ENCODE measurements around the gene RPP25L. TPM values are rescaled to one million over a fixed set of nuclear protein-coding genes. Genes with fewer than 3 reads are reported as not detected.

Gene RPP25L, protein sequence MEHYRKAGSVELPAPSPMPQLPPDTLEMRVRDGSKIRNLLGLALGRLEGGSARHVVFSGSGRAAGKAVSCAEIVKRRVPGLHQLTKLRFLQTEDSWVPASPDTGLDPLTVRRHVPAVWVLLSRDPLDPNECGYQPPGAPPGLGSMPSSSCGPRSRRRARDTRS
- polyA plus RNA-seq (2012; rRNA removed): 46.3 and 47.6 TPM in 2 replicates
- polyA plus RNA-seq (2012; cell fraction: cytosol; rRNA removed): 22.6 and 32.3 TPM in 2 replicates
- polyA plus RNA-seq (2012; cell fraction: nucleus; rRNA removed): 21.7 and 29.2 TPM in 2 replicates

DNA sequence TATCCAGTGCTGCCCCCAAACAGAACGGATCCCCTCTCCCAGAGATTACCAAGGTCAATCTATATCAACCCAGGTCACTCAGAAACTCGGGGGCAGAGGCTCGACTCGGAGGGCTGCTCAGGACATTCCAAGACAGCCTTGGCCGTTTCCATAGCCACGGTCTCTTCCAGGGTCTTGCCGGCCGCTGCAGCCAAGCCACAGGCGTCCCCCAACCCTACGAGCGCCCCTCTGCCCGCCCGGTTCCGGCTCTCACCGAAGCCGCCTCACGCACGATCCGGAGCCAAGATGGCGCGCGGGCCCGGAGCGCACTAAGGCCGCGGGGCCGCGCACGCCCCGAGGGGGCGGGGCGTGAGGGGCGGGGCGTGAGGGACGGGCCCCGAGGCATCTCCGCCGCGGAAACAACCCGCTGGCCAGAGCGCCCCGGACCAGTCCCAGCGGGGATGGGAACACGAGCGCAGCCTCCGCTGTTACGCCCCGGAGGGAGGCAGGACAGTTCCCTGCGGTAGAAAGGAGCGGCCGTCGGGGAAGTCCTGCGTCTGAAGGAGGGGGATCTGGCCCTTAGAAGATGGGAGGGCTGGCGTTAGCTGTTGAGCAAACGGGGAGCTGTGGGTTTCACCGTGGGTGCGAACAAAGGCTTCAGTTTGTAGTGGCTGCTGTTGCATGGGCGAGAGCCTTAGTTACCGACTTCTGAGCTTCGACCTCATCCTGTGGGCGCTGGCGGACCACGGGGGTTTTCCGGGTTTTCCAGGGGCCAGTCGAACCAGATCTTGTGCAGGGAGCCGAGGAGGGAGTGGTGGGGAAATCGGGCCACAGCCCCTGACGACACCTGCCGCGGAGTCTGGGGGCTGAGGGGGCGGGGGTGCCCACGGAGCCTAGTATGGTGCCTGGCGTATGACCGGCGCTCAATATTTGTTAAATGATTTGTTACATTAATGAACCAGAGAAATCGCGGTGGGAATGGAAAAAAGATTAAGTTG lies at the start of gene RPP25L:
RPP25L (minus strand) TSS at position 287 of the 977 bp plus-strand sequence. CDS start 801 bp downstream, outside the sequence.
- 2% methylated on average over 31 of the region's 77 CpGs for WGBS (ENCODE audit: low lambda C conversion rate)
- Histone ChIP-seq H3K9me3 (no peaks in the 10 kb centered on the region), H3K4me2 (peak within 1 kb of the TSS; percentile 87), H2AFZ (ENCODE audit: low read depth) (peak within 1 kb of the TSS; percentile 91), H3F3A (replicated peaks; ENCODE audit: insufficient read depth) (no peaks in the 10 kb centered on the region), H4K20me1 (ENCODE audit: insufficient read depth) (no peaks in the 10 kb centered on the region), H3K4me1 (ENCODE audit: control insufficient read depth in 1 of 2, insufficient read depth in 2 of 2, low read depth in 1 of 2, low read length in 1 of 2) (peaks cover 0 to 36% of the 10 kb centered on the region in 2 experiments; a peak in 1 of 4 replicates), H3K9me2 (no peaks in the 10 kb centered on the region), H3K79me2 (ENCODE audit: insufficient read depth) (peaks cover 10% of the 10 kb centered on the region; the same call in 1 of the 2 replicates), H3K9ac (peak within 1 kb of the TSS; percentile 84), H3K36me3 (replicated peaks in 1 of 2; ENCODE audit: control insufficient read depth in 1 of 2, insufficient read depth in 2 of 2, low read length in 1 of 2) (peaks cover 11 to 21% of the 10 kb centered on the region in 2 experiments), H3K4me3 (ENCODE audit: low read depth in 2 of 2, low read length in 1 of 2) (peak within 1 kb of the TSS; percentile 66 to 84), H3K27ac (ENCODE audit: low read depth in 2 of 2, low read length in 1 of 2) (peak within 1 kb of the TSS; percentile 73 to 75), H3K27me3 (ENCODE audit: insufficient read depth) (no peaks in the 10 kb centered on the region)
- DNase-seq: peak; percentile 93
- ChIA-PET CTCF (interaction anchor here (0.6 to 8.8 kb wide), 15 partner anchors 9 to 165 kb away, joined by 3 to 256 read pairs (median 6); partner anchors contain the start of genes ARID3C and SIGMAR1), POLR2A (interaction anchor here (0.6 to 1.6 kb wide), 2 partner anchors 26 to 187 kb away, joined by 3 read pairs; no protein-coding TSS in a partner anchor)
- TF ChIP-seq ELF1 (IDR thresholded peaks at IDR 0.05): no peak
- peak; percentile 86 for TF ChIP-seq YY1 (IDR thresholded peaks at IDR 0.05; ENCODE audit: low read depth)
- TF ChIP-seq FOXM1 (IDR thresholded peaks at IDR 0.05; ENCODE audit: low read depth): no peak
- TF ChIP-seq TAF1 (IDR thresholded peaks at IDR 0.05; ENCODE audit: borderline replicate concordance, low read depth, low read length): peak; percentile 64
- TF ChIP-seq POLR2AphosphoS5 (IDR thresholded peaks at IDR 0.05; ENCODE audit: low read depth, low read length): peak; percentile 94
- TF ChIP-seq EZH2phosphoT487 (IDR thresholded peaks at IDR 0.05; ENCODE audit: borderline replicate concordance, low read depth): no peak
- no peak for TF ChIP-seq RFX5 (IDR thresholded peaks at IDR 0.05; ENCODE audit: low read length)
- 0 out of 2 replicates have a peak, but pooled peaks have one; percentile 39 for TF ChIP-seq SIN3A (IDR thresholded peaks at IDR 0.05; ENCODE audit: borderline replicate concordance, low read depth, low read length)
- TF ChIP-seq RXRA (IDR thresholded peaks at IDR 0.05; ENCODE audit: borderline replicate concordance, low read depth): no peak
- no peak for TF ChIP-seq NFIC (IDR thresholded peaks at IDR 0.05; ENCODE audit: borderline replicate concordance)
- TF ChIP-seq FOXJ3 (CRISPR knock-in tag; IDR thresholded peaks at IDR 0.05): no peak
- TF ChIP-seq CHD2 (IDR thresholded peaks at IDR 0.05; ENCODE audit: low read length, partially characterized antibody): no peak
- TF ChIP-seq FOSL2 (IDR thresholded peaks at IDR 0.05; ENCODE audit: borderline replicate concordance, low read depth): no peak
- TF ChIP-seq RCOR1 (IDR thresholded peaks at IDR 0.05; ENCODE audit: low read length): no peak
- TF ChIP-seq JUND (IDR thresholded peaks at IDR 0.05): no peak
- TF ChIP-seq, protein P1, sequence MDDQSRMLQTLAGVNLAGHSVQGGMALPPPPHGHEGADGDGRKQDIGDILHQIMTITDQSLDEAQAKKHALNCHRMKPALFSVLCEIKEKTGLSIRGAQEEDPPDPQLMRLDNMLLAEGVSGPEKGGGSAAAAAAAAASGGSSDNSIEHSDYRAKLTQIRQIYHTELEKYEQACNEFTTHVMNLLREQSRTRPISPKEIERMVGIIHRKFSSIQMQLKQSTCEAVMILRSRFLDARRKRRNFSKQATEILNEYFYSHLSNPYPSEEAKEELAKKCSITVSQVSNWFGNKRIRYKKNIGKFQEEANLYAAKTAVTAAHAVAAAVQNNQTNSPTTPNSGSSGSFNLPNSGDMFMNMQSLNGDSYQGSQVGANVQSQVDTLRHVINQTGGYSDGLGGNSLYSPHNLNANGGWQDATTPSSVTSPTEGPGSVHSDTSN (IDR thresholded peaks at IDR 0.05): peak; percentile 50; the same call in 1 of the 2 replicates
- 0 out of 2 replicates have a peak, but pooled peaks have one; percentile 34 for TF ChIP-seq MXI1 (IDR thresholded peaks at IDR 0.05; ENCODE audit: low read depth, low read length)
- TF ChIP-seq, protein P2, sequence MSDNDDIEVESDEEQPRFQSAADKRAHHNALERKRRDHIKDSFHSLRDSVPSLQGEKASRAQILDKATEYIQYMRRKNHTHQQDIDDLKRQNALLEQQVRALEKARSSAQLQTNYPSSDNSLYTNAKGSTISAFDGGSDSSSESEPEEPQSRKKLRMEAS (IDR thresholded peaks at IDR 0.05; ENCODE audit: low read depth): no peak; the same call in 1 of the 2 replicates
- no peak for TF ChIP-seq GATA2 (CRISPR knock-in tag; IDR thresholded peaks at IDR 0.05)
- TF ChIP-seq TEAD4 (IDR thresholded peaks at IDR 0.05; ENCODE audit: borderline replicate concordance, insufficient read depth): no peak
